ENCODE results near the gene DGKZ.

The DGKZ gene

GRCh38 chr11:46345881-46346484, 1.3 kb upstream of the DGKZ start:
- DNase-seq (ENCODE audit: low spot score), result no peak

- peak; percentile 57 for DNase-seq (ENCODE audit: low spot score)
Observed at GRCh38 chr11:46347637-46348311, 511 bp downstream of the DGKZ start.

DNA sequence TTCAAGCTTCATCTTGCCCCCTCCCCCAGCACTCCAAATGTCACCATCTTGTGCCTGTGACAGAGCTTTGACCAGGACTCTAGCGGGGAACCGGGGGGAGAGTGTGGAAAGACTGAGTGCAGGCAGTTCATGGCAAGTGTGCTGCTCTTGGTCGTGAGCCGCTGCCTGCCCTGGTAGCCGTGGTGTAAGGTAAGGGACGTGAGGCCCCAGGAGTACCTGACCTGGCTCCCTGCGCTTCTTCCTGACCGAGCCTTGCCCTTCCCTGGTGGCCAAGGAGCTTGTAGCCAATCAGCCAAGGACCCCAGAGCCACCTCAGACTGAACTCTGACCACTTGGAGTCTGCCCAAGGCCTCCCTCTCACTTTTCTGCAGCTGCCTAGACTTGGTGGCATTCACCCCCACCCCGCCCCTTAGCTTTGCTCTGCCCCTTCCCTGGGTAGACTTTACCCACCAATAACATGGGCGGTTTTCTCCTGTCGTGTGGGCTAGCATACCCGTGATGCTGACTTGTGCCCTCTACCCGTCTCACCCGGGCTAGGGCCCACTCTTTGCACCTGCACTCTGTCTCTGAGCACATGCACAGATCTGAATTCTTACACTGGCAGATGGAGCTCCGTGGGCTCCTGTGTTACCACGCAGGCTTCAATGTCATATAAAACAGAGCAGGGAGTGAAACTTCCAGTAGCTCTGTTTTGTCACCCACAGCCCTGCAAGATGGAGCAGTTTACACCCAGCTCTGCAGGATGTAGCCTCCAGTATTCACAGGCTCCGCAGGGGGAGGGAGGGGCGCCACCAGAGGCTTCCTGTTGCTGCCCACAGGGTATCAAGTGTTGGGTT, 1.5 kb downstream of the DGKZ start:
- DNase-seq (ENCODE audit: low spot score), result no peak

GRCh38 chr11:46350695-46351094, 3.4 kb downstream of the DGKZ start:
- DNase-seq (ENCODE audit: low spot score), result no peak

DNA sequence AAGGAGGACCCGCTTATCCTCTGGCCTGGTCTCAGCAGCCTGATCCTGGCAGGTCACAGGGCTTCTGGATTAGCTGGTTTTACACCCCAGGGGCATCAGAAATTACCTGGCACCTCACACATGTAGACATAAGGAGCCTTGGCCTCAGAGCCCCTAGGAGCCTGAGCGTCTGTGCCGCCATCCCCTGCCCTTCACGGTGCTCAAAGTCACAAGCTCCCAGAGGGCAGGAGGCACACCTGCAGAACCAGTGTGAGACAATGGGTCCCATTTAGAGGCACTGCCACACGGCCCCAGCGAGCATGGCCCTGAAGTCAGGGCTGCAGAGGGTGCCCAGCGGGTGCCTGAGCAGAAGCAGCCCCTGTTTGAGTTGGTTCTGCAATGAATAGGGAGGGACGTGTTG, 3.9 kb downstream of the DGKZ start:
- DNase-seq (ENCODE audit: low spot score), result no peak

GRCh38 chr11:46351606-46352005, 4.3 kb downstream of the DGKZ start:
- no peak for DNase-seq (ENCODE audit: low spot score)

DNA sequence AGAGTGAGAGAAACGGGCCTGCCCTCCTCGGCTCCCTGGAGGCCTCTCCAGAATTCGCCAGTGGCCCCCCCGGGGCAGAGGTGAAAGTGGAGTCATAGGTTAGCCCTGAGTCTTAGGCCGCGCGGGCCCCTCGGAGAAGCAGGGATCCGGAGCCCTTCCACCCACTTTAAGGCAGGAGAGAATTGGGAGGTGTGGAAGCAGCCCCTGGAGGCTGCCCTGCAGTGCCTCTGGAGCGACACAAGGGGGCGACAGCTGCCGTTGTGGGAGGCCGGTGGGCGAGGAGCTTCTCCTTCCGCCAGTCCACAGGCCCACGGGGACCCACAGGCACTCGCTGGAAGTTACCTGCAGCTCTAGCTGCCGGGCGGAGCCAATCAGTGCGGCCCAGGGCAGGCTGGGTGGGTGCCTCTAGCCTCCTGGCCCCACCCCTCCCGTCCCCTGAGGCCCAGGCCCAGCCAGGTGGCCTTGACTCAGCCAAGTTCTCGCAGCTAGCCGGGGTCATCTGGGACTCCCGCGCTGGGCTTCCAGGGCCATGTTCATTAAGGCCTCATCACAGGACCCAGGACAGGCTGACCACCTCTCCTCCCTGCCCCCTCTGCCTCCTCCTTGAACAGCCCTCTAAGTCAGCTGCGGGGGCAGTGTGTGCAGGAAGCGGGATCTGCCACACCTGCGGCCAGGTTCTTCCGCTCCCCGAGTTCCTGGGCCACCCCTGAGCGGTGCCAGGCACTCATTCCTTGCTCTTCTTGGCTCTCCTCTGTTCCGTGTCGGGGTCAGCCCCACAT, 5.0 kb downstream of the DGKZ start:
- no peak for DNase-seq (ENCODE audit: low spot score)

- no peak for DNase-seq (ENCODE audit: low spot score)
Observed at GRCh38 chr11:46353698-46354097, 6.4 kb downstream of the DGKZ start.

DNA sequence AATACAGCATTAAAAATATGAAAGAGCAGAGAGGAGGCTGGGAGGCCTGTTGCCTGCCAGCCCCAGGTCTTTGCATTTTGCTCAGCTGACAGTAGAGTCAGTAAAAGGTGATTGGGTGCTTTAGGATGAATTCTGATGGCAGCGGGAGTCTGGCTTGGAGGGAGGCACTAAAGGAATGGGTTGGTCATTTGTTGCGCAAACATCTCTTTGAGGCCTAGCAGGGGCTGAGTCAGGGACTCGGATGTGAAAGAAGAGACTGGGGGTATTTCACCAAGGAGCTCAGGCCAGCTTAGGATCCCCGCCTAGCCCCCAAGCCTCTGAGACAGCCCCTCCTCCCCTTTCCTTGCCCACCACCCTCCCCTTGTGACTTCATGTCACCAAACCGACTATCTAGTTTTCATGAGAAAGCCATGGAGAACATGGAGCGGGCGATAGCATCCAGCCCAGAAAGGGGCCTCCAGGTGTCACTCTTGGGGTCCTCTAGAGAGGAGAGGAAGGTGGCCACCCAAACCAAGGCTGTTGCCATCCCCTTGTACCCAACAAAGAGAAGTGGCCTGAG, 9.7 kb downstream of the DGKZ start:
- DNase-seq (ENCODE audit: low spot score), result no peak

- no peak for DNase-seq (ENCODE audit: low spot score)
Observed at GRCh38 chr11:46357483-46357936, 10.2 kb downstream of the DGKZ start.

GRCh38 chr11:46359953-46360352, 12.7 kb downstream of the DGKZ start:
- DNase-seq (ENCODE audit: low spot score), result no peak

- no peak for DNase-seq (ENCODE audit: low spot score)
Observed at GRCh38 chr11:46360878-46361277, 13.6 kb downstream of the DGKZ start.

DNA sequence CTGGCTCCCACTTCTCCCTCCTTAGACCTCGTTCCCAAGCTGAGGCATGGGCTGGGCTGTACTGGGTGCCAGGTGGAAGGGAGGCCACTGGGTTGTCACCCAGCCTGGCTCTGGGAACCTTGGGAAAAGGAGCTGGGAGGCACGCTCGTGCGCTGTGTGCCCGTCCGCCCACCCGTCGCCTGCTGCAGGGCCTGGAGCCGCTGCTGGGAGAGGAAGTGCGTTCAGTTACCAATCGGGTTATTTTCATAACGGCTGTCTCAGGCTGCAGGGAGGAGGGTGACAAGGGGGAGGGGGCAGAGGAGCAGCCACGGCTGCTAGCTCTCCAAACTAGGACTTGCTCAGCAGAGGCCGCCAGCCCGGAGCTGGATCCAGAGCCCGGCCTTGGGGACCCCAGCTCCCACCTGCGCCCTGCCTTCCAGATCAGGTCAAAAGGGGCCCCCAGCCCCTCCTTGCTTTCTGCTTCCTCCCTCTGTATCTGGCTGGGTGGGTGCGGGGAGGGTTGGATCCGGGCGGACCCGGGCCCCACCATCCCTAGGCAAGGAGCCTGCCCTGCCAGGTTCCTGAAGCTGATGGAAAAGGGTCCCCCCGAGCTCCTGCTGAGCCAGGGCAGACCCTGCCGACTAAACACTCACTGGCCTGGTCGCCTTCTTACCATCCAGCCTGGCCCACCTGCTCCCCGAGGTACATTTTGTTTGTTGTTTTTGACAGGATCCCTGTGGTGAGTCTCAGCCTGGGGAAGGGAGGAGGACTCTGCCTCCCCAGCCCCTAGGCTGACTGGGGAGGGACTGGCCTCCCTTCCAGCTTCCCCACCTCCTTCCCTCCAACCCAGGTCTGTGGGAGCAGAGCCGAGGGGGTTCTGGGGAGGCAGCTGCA, 14.3 kb downstream of the DGKZ start:
- no peak for DNase-seq (ENCODE audit: low spot score)

GRCh38 chr11:46362156-46363030, 15.1 kb downstream of the DGKZ start:
- DNase-seq (ENCODE audit: low spot score), result no peak

DNA sequence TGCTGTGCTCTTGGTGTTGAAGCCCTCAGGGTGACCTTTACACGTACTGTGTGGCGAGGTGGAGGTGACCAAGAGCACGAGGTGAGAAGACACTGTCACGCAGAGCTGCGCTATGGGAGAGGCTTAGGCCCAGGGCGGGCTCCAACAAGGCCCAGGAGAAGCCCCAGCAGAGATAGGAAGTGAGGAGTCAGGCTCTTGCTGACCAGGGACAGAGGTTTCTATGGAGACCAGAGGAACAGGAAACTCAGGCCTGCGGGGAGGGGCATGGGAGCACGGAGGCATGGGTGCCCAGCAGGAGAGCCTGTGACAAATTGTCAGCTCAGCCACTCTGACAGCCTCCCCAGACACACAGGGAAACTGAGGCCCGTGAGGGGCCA, 15.8 kb downstream of the DGKZ start:
- no peak for DNase-seq (ENCODE audit: low spot score)

DNA sequence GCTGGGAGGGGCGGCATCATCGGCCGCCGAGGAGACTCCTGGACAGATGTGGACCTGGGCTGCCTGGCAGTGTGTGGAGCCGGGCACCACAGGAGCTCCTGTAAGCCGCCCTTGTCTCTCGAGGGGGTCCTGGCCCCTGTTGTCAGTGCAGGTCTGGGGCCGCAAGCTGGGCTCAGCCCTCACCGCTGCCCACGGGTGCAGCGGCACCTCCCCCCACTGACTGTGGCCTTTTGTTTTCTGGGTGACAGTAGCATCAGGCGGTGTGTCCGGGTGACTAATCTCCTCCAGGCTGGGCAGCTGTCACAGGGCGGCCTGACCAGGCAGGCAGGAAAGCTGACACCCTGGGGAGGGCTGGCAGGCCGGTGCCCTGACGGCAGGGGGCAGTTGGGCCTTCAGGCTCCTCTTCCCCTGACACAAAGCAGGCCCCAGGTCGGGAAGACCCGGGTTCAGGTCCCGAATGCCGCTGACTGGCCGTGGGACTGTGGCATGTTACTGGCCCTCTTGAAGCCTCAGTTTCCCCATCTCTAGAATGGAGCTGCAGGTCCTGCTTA, 16.3 kb downstream of the DGKZ start:
- DNase-seq (ENCODE audit: low spot score), result no peak

GRCh38 chr11:46364056-46364455, 16.8 kb downstream of the DGKZ start:
- no peak for DNase-seq (ENCODE audit: low spot score)

GRCh38 chr11:46364791-46365190, 17.5 kb downstream of the DGKZ start:
- DNase-seq (ENCODE audit: low spot score), result no peak

DNA sequence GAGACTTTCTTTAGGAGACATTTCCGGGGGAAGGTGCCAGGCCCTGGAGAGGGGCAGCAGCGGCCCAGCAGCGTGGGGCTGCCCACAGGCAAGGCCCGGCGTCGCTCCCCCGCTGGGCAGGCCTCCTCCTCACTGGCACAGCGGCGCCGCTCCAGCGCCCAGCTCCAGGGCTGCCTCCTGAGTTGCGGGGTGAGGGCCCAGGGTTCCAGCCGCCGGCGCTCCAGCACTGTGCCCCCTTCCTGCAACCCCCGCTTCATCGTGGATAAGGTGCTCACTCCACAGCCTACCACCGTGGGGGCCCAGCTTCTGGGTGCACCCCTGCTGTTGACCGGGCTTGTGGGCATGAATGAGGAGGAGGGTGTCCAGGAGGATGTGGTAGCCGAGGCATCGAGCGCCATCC, 19.0 kb downstream of the DGKZ start:
- DNase-seq (ENCODE audit: low spot score), result no peak

GRCh38 chr11:46366661-46367161, 19.4 kb downstream of the DGKZ start:
- no peak for DNase-seq (ENCODE audit: low spot score)

All from RKO (cell line).